ENCODE measurements around the gene PIGBOS1.
"Not testable (repeated sequence)": the region's sequence is repeated elsewhere in the genome, so short reads cannot be mapped to it uniquely, and the experiment has no call there.

Gene PIGBOS1

GRCh38 chr15:55334997-55335396, 16.1 kb upstream of the PIGBOS1 start:
- Mint-ChIP-seq H3K27me3 (no peaks in the 10 kb centered on the region), H3K9me3 (no peaks in the 10 kb centered on the region), H3K4me1 (no peaks in the 10 kb centered on the region), H3K27ac (no peak overlapping the region), H3K4me3 (no peak overlapping the region), H3K36me3 (peaks cover 22 to 36% of the 10 kb centered on the region in 2 donors)
- DNase-seq (no peak), ATAC-seq (replicated peaks) (no peak)

- H3K27me3 Mint-ChIP-seq, result no peaks in the 10 kb centered on the region
- H3K9me3 Mint-ChIP-seq, result no peaks in the 10 kb centered on the region
- no peak for ATAC-seq (replicated peaks)
- H3K4me3 Mint-ChIP-seq, result no peak overlapping the region
- H3K36me3 Mint-ChIP-seq, result peaks cover 17 to 34% of the 10 kb centered on the region in 2 donors
- DNase-seq, result no peak
- H3K4me1 Mint-ChIP-seq, result no peaks in the 10 kb centered on the region
- no peak overlapping the region for H3K27ac Mint-ChIP-seq
Measured at GRCh38 chr15:55334371-55334770, 15.4 kb upstream of the PIGBOS1 start.

GRCh38 chr15:55327387-55327786, 8.5 kb upstream of the PIGBOS1 start:
- Mint-ChIP-seq H3K4me3 (no peak overlapping the region), H3K36me3 (peaks cover 23 to 41% of the 10 kb centered on the region in 2 donors)
- ATAC-seq (replicated peaks), result no peak

GRCh38 chr15:55322467-55322866, 3.5 kb upstream of the PIGBOS1 start:
- Mint-ChIP-seq H3K4me3 (no peak overlapping the region), H3K4me1 (peaks cover 21 to 43% of the 10 kb centered on the region in 2 donors), H3K9me3 (no peaks in the 10 kb centered on the region), H3K27me3 (no peaks in the 10 kb centered on the region), H3K36me3 (peaks cover 11 to 29% of the 10 kb centered on the region in 2 donors), H3K27ac (no peak overlapping the region)
- no peak for DNase-seq
- no peak for ATAC-seq (replicated peaks)

More at GRCh38 chr15:55327387-55327786, 8.5 kb upstream of the PIGBOS1 start:
- no peak for DNase-seq
- Mint-ChIP-seq H3K9me3 (no peaks in the 10 kb centered on the region), H3K27me3 (no peaks in the 10 kb centered on the region), H3K27ac (no peak overlapping the region), H3K4me1 (peaks cover 12 to 23% of the 10 kb centered on the region in 2 donors)

GRCh38 chr15:55320963-55321362, 2.0 kb upstream of the PIGBOS1 start:
- no peaks in the 10 kb centered on the region for H3K27me3 Mint-ChIP-seq
- no peak overlapping the region for H3K27ac Mint-ChIP-seq

GRCh38 chr15:55320238-55320550, 1.3 kb upstream of the PIGBOS1 start:
- Mint-ChIP-seq H3K4me3 (peak overlapping the region; percentile 67 to 74), H3K27me3 (no peaks in the 10 kb centered on the region), H3K4me1 (peaks cover 25 to 60% of the 10 kb centered on the region in 2 donors), H3K9me3 (no peaks in the 10 kb centered on the region), H3K36me3 (peaks cover 16 to 41% of the 10 kb centered on the region in 2 donors), H3K27ac (peak overlapping the region; percentile 56)
- DNase-seq (no peak), ATAC-seq (replicated peaks) (no peak)

More at GRCh38 chr15:55320963-55321362, 2.0 kb upstream of the PIGBOS1 start:
- DNase-seq, result no peak
- Mint-ChIP-seq H3K36me3 (peaks cover 13 to 39% of the 10 kb centered on the region in 2 donors), H3K4me1 (peaks cover 25 to 55% of the 10 kb centered on the region in 2 donors), H3K9me3 (no peaks in the 10 kb centered on the region), H3K4me3 (no peak overlapping the region)
- no peak for ATAC-seq (replicated peaks)

- H3K9me3 Mint-ChIP-seq, result no peaks in the 10 kb centered on the region
- DNase-seq (no peak), ATAC-seq (replicated peaks) (no peak)
- no peaks in the 10 kb centered on the region for H3K27me3 Mint-ChIP-seq
- peaks cover 25 to 64% of the 10 kb centered on the region in 2 donors for H3K4me1 Mint-ChIP-seq
- peaks cover 16 to 45% of the 10 kb centered on the region in 2 donors for H3K36me3 Mint-ChIP-seq
- H3K27ac Mint-ChIP-seq, result peak overlapping the region; percentile 100
- peak overlapping the region; percentile 97 to 99 for H3K4me3 Mint-ChIP-seq
Measured at GRCh38 chr15:55319537-55320237, 764 bp upstream of the PIGBOS1 start.

- not testable (repeated sequence) for ATAC-seq (replicated peaks); DNase-seq; H3K4me1 Mint-ChIP-seq; H3K27ac Mint-ChIP-seq; H3K27me3 Mint-ChIP-seq; H3K9me3 Mint-ChIP-seq; H3K4me3 Mint-ChIP-seq
- peaks cover 27 to 32% of the 10 kb centered on the region in 2 donors for H3K36me3 Mint-ChIP-seq
Measured at GRCh38 chr15:55302801-55303200, 16.1 kb downstream of the PIGBOS1 start.

- Mint-ChIP-seq H3K36me3 (peaks cover 4 to 6% of the 10 kb centered on the region in 2 donors), H3K27ac (no peak overlapping the region), H3K4me3 (no peak overlapping the region), H3K4me1 (no peaks in the 10 kb centered on the region), H3K9me3 (no peaks in the 10 kb centered on the region), H3K27me3 (no peaks in the 10 kb centered on the region)
- ATAC-seq (replicated peaks) (no peak), DNase-seq (no peak)
Measured at GRCh38 chr15:55297315-55297714, 21.6 kb downstream of the PIGBOS1 start.

- Mint-ChIP-seq H3K27ac (peak overlapping the region; percentile 94), H3K4me3 (peak overlapping the region; percentile 85 to 92), H3K36me3 (peaks cover 0 to 15% of the 10 kb centered on the region in 2 donors), H3K9me3 (no peaks in the 10 kb centered on the region), H3K27me3 (no peaks in the 10 kb centered on the region), H3K4me1 (peaks cover 23 to 38% of the 10 kb centered on the region in 2 donors)
- DNase-seq (peak; percentile 79), ATAC-seq (replicated peaks) (peak; percentile 83 to 85)
Measured at GRCh38 chr15:55290528-55291057, 28.3 kb downstream of the PIGBOS1 start.

- peaks cover 28 to 44% of the 10 kb centered on the region in 2 donors for H3K4me1 Mint-ChIP-seq
- H3K9me3 Mint-ChIP-seq, result no peaks in the 10 kb centered on the region
- peak; percentile 80 to 82 for ATAC-seq (replicated peaks)
- H3K27ac Mint-ChIP-seq, result peak within 1 kb of the TSS; percentile 95
- peak; percentile 69 for DNase-seq
- peaks cover 0 to 21% of the 10 kb centered on the region in 2 donors for H3K36me3 Mint-ChIP-seq
- H3K27me3 Mint-ChIP-seq, result no peaks in the 10 kb centered on the region
- peak within 1 kb of the TSS; percentile 85 to 92 for H3K4me3 Mint-ChIP-seq
Measured at GRCh38 chr15:55289746-55290527, 29.0 kb downstream of the PIGBOS1 start, which contains the start of gene RAB27A. TSS of gene RAB27A (minus strand) at chr15:55289813. CDS start at chr15:55234934, 54,879 bp downstream.

- ATAC-seq (replicated peaks) (peak; percentile 48 to 49), DNase-seq (peak; percentile 9)
- H3K27ac Mint-ChIP-seq, result peak overlapping the region; percentile 95
- peaks cover 31 to 52% of the 10 kb centered on the region in 2 donors for H3K4me1 Mint-ChIP-seq
- H3K4me3 Mint-ChIP-seq, result peak overlapping the region; percentile 85 to 92
- H3K9me3 Mint-ChIP-seq, result no peaks in the 10 kb centered on the region
- peaks cover 0 to 24% of the 10 kb centered on the region in 2 donors for H3K36me3 Mint-ChIP-seq
- no peaks in the 10 kb centered on the region for H3K27me3 Mint-ChIP-seq
Measured at GRCh38 chr15:55289011-55289745, 29.7 kb downstream of the PIGBOS1 start.

- Mint-ChIP-seq H3K9me3 (no peaks in the 10 kb centered on the region), H3K27ac (peak overlapping the region; percentile 79), H3K27me3 (no peaks in the 10 kb centered on the region), H3K4me3 (peak overlapping the region; percentile 85 to 92), H3K36me3 (peaks cover 0 to 27% of the 10 kb centered on the region in 2 donors), H3K4me1 (peaks cover 35 to 61% of the 10 kb centered on the region in 2 donors)
- no peak for DNase-seq
- ATAC-seq (replicated peaks), result no peak
Measured at GRCh38 chr15:55288006-55288717, 30.8 kb downstream of the PIGBOS1 start.
